ENCODE results near the gene TNIK. TPM values are rescaled to one million over a fixed set of nuclear protein-coding genes. Genes with fewer than 3 reads are reported as not detected.

TNIK gene
- total and polyA plus RNA-seq, 2 of the 13 experiments (the other 11 are each of a cell fraction or from before 2014, with no cell fraction given) = 0.15 to 0.22 TPM

GRCh38 chr3:171195686-171196085 is 264.5 kb downstream of the TNIK start (continued):
- TF ChIP-seq, protein P1, sequence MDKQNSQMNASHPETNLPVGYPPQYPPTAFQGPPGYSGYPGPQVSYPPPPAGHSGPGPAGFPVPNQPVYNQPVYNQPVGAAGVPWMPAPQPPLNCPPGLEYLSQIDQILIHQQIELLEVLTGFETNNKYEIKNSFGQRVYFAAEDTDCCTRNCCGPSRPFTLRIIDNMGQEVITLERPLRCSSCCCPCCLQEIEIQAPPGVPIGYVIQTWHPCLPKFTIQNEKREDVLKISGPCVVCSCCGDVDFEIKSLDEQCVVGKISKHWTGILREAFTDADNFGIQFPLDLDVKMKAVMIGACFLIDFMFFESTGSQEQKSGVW (CRISPR knock-in tag; IDR thresholded peaks at IDR 0.05; ENCODE audit: borderline replicate concordance) = no peak
- no peak for TF ChIP-seq HMGA1 (CRISPR knock-in tag; conservative IDR thresholded peaks at IDR 0.05)
- TF ChIP-seq ATF7-NPFF (CRISPR knock-in tag; IDR thresholded peaks at IDR 0.05; ENCODE audit: low read depth) = no peak
- TF ChIP-seq ZNF160 (CRISPR knock-in tag; IDR thresholded peaks at IDR 0.05) = no peak

GRCh38 chr3:171194965-171195364 is 265.2 kb downstream of the TNIK start:
- Histone ChIP-seq H3K4me1 (ENCODE audit: insufficient read depth, low read length) (no peaks in the 10 kb centered on the region), H3K79me2 (ENCODE audit: insufficient read depth, low read length) (no peaks in the 10 kb centered on the region), H2AFZ (ENCODE audit: low read length) (no peak overlapping the region), H3K9ac (ENCODE audit: insufficient read depth, low read depth, low read length) (no peak overlapping the region), H4K20me1 (ENCODE audit: insufficient read depth, low read length) (no peaks in the 10 kb centered on the region), H3K27ac (ENCODE audit: extremely low read length, insufficient read depth, low read length) (no peak overlapping the region), H3K36me3 (replicated peaks in 1 of 2; ENCODE audit: control insufficient read depth in 1 of 2, insufficient read depth in 2 of 2, low read length in 2 of 2) (no peaks in the 10 kb centered on the region), H3K4me2 (ENCODE audit: low read depth, low read length) (no peak overlapping the region), H3K27me3 (ENCODE audit: control insufficient read depth in 1 of 2, insufficient read depth in 2 of 2, low read length in 2 of 2) (no peaks in the 10 kb centered on the region), H3K9me3 (ENCODE audit: low read length) (no peaks in the 10 kb centered on the region), H3K4me3 (replicated peaks in 1 of 3; ENCODE audit: insufficient read depth in 1 of 3, low read depth in 2 of 3, low read length in 3 of 3) (no peak overlapping the region)
- no TSS peak for BruUV-seq (replicated peaks)
- in situ Hi-C loops (cut with HindIII; ENCODE audit: extremely low pct_ligation_motif_present, low pct_unique_long_range_greater_than_20kb) = no loop called here
- intact Hi-C loops (cut with micrococcal nuclease; ENCODE audit: unreplicated experiment) = no loop called here
- ChIA-PET POLR2A (no interaction called here), CTCF (ENCODE audit: low intra/inter-chr PET ratio, low total read pairs) (no interaction called here)
- FAIRE-seq (no peak), DNase-seq (ENCODE audit: low spot score) (no peak), ATAC-seq (no peak)
- 92% methylated on average over 1 of the region's 1 CpG for WGBS (ENCODE audit: low lambda C conversion rate)
- TF ChIP-seq ZNF552 (CRISPR knock-in tag; IDR thresholded peaks at IDR 0.05; ENCODE audit: borderline replicate concordance) (no peak), RBM22 (optimal IDR thresholded peaks at IDR 0.05; ENCODE audit: low read length) (no peak), MTF1 (CRISPR knock-in tag; IDR thresholded peaks at IDR 0.05) (no peak), SAP130 (CRISPR knock-in tag; IDR thresholded peaks at IDR 0.05; ENCODE audit: low read depth) (no peak), ZNF7 (CRISPR knock-in tag; IDR thresholded peaks at IDR 0.05) (no peak), ZNF615 (CRISPR knock-in tag; IDR thresholded peaks at IDR 0.05; ENCODE audit: borderline replicate concordance) (no peak), ZNF747 (CRISPR knock-in tag; IDR thresholded peaks at IDR 0.05; ENCODE audit: borderline replicate concordance) (no peak), ETV5 (CRISPR knock-in tag; IDR thresholded peaks at IDR 0.05; ENCODE audit: borderline replicate concordance) (no peak), PBX2 (CRISPR knock-in tag; IDR thresholded peaks at IDR 0.05) (no peak), TSC22D2 (CRISPR knock-in tag; IDR thresholded peaks at IDR 0.05; ENCODE audit: borderline replicate concordance) (no peak), CREB1 (IDR thresholded peaks at IDR 0.05) (no peak), CREB1 (CRISPR knock-in tag; IDR thresholded peaks at IDR 0.05) (no peak), PPARG (CRISPR knock-in tag; conservative IDR thresholded peaks at IDR 0.05) (no peak), TP53 (CRISPR knock-in tag; conservative IDR thresholded peaks at IDR 0.05) (no peak), HNRNPK (IDR thresholded peaks at IDR 0.05; ENCODE audit: low read depth, low read length, poor library complexity, severe bottlenecking) (no peak)
- TF ChIP-seq, protein P2, sequence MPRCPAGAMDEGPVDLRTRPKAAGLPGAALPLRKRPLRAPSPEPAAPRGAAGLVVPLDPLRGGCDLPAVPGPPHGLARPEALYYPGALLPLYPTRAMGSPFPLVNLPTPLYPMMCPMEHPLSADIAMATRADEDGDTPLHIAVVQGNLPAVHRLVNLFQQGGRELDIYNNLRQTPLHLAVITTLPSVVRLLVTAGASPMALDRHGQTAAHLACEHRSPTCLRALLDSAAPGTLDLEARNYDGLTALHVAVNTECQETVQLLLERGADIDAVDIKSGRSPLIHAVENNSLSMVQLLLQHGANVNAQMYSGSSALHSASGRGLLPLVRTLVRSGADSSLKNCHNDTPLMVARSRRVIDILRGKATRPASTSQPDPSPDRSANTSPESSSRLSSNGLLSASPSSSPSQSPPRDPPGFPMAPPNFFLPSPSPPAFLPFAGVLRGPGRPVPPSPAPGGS (CRISPR knock-in tag; IDR thresholded peaks at IDR 0.05) = no peak
- TF ChIP-seq, protein P3, sequence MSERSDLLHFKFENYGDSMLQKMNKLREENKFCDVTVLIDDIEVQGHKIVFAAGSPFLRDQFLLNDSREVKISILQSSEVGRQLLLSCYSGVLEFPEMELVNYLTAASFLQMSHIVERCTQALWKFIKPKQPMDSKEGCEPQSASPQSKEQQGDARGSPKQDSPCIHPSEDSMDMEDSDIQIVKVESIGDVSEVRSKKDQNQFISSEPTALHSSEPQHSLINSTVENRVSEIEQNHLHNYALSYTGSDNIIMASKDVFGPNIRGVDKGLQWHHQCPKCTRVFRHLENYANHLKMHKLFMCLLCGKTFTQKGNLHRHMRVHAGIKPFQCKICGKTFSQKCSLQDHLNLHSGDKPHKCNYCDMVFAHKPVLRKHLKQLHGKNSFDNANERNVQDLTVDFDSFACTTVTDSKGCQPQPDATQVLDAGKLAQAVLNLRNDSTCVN (CRISPR knock-in tag; IDR thresholded peaks at IDR 0.05; ENCODE audit: borderline replicate concordance) = no peak

Measured in HepG2 (cell line).